ENCODE measurements around the gene MAPK1IP1L. TPM values are rescaled to one million over a fixed set of nuclear protein-coding genes. Genes with fewer than 3 reads are reported as not detected.

Gene MAPK1IP1L
- total RNA-seq, 2 experiments from 2014 or later: 24.6 to 94.8 TPM

- no peak overlapping the region for H3K4me2 ChIP-seq (ENCODE audit: low read length)
- no peaks in the 10 kb centered on the region for H4K20me1 ChIP-seq (ENCODE audit: insufficient read depth, low read length)
Measured at GRCh38 chr14:55118761-55119160, 67.3 kb downstream of the MAPK1IP1L start.

More at GRCh38 chr14:55118761-55119160, 67.3 kb downstream of the MAPK1IP1L start:
- ChIA-PET POLR2A (interaction anchor here (0.6 to 1.0 kb wide), 4 partner anchors 11 to 1156 kb away, joined by 3 to 4 read pairs (median 3); no protein-coding TSS in a partner anchor), CTCF (ENCODE audit: unreplicated experiment) (no interaction called here)
- TF ChIP-seq EZH2phosphoT487 (IDR thresholded peaks at IDR 0.05; ENCODE audit: borderline replicate concordance, low read depth, low read length): no peak
- no peak for TF ChIP-seq CTCF (conservative IDR thresholded peaks at IDR 0.05; ENCODE audit: low read length)
- DNase-seq (ENCODE audit: low spot score): no peak
- peaks cover 5% of the 10 kb centered on the region for H3K4me1 ChIP-seq (ENCODE audit: insufficient read depth, low read length, poor library complexity, severe bottlenecking)
- no peaks in the 10 kb centered on the region for H3K79me2 ChIP-seq (ENCODE audit: insufficient read depth, low read depth, low read length)
- no peak overlapping the region for H2AFZ ChIP-seq (ENCODE audit: low read length)
- intact Hi-C loops (cut with micrococcal nuclease; ENCODE audit: unreplicated experiment): no loop called here
- H3K27ac ChIP-seq (ENCODE audit: low read depth, low read length, poor library complexity, severe bottlenecking): no peak overlapping the region
- H3K36me3 ChIP-seq (ENCODE audit: insufficient read depth, low read length): no peaks in the 10 kb centered on the region
- BruUV-seq (replicated peaks): no TSS peak
- no peaks in the 10 kb centered on the region for H3K9me3 ChIP-seq (ENCODE audit: low read length)
- no peaks in the 10 kb centered on the region for H3K9me2 ChIP-seq (ENCODE audit: insufficient read depth, low read length)
- no peak overlapping the region for H3K4me3 ChIP-seq (ENCODE audit: low read depth, low read length, poor library complexity, severe bottlenecking)

Other genes starting within 250 kb of the MAPK1IP1L start
- gene GCH1, start 148.8 kb upstream of the MAPK1IP1L start, total RNA-seq (2014; rRNA removed; shearing (Covaris generic)): 13.8 and 14.7 TPM in 2 replicates
- 22.0 and 22.5 TPM in 2 replicates for gene GCH1, start 148.8 kb upstream of the MAPK1IP1L start, total RNA-seq (2022)
- gene WDHD1, start 24.5 kb upstream of the MAPK1IP1L start, total RNA-seq (2014; rRNA removed; shearing (Covaris generic)): 33.5 and 42.6 TPM in 2 replicates
- 56.3 and 60.3 TPM in 2 replicates for gene WDHD1, start 24.5 kb upstream of the MAPK1IP1L start, total RNA-seq (2022)
- gene SOCS4, start 24.4 kb upstream of the MAPK1IP1L start, total RNA-seq (2014; rRNA removed; shearing (Covaris generic)): 18.5 and 23.0 TPM in 2 replicates
- 33.4 and 37.3 TPM in 2 replicates for gene SOCS4, start 24.4 kb upstream of the MAPK1IP1L start, total RNA-seq (2022)
- not detected in 2 replicates for gene LGALS3, start 77.6 kb downstream of the MAPK1IP1L start, total RNA-seq (2014; rRNA removed; shearing (Covaris generic))
- not detected in 2 replicates for gene LGALS3, start 77.6 kb downstream of the MAPK1IP1L start, total RNA-seq (2022)
- gene DLGAP5, start 139.9 kb downstream of the MAPK1IP1L start, total RNA-seq (2014; rRNA removed; shearing (Covaris generic)): 57.6 and 59.2 TPM in 2 replicates
- gene DLGAP5, start 139.9 kb downstream of the MAPK1IP1L start, total RNA-seq (2022): 92.2 and 94.4 TPM in 2 replicates
- 26.3 and 28.3 TPM in 2 replicates for gene FBXO34, start 219.8 kb downstream of the MAPK1IP1L start, total RNA-seq (2014; rRNA removed; shearing (Covaris generic))
- gene FBXO34, start 219.8 kb downstream of the MAPK1IP1L start, total RNA-seq (2022): 28.8 and 30.9 TPM in 2 replicates